HepG2 (cell line): ENCODE data around the gene CAMTA2. TPM values are rescaled to one million over a fixed set of nuclear protein-coding genes. Genes with fewer than 3 reads are reported as not detected.

Experiments used
- AFF4 ChIP-seq: sonication (generic); formaldehyde crosslinking; IDR thresholded peaks from 2 replicates; pipeline ENCODE4 v1.4.0; 2020; ENCODE audit warnings: missing genetic modification reagents
- BHLHE40 ChIP-seq: IDR thresholded peaks from 2 replicates; pipeline ENCODE4 v1.6.1; 2011; ENCODE audit warnings: low read length, improper control_type of control experiment
- FOXO1 ChIP-seq: sonication (generic); formaldehyde crosslinking; IDR thresholded peaks from 2 replicates; pipeline ENCODE4 v1.4.0; 2020; ENCODE audit warnings: missing genetic modification reagents
- GTF2F1 ChIP-seq: fragments of 150-350 bp; IDR thresholded peaks from 2 replicates; pipeline ENCODE4 v1.6.1; 2014; ENCODE audit warnings: low read length
- HOXA7 ChIP-seq: sonication (generic); formaldehyde crosslinking; IDR thresholded peaks from 2 replicates; pipeline ENCODE4 v1.8.1; 2022; ENCODE audit warnings: mild to moderate bottlenecking, missing genetic modification reagents, moderate library complexity
- KAT2B ChIP-seq: fragments of 150-350 bp; IDR thresholded peaks from 2 replicates; pipeline ENCODE4 v1.6.1; 2014; ENCODE audit warnings: low read depth, low read length, borderline replicate concordance
- NR2F2 ChIP-seq: IDR thresholded peaks from 2 replicates; pipeline ENCODE4 v1.6.1; 2012; ENCODE audit warnings: low read depth, inconsistent platforms, borderline replicate concordance
- RBAK ChIP-seq: sonication (generic); formaldehyde crosslinking; IDR thresholded peaks from 2 replicates; pipeline ENCODE4 v1.5.1; 2020; ENCODE audit warnings: mild to moderate bottlenecking, missing genetic modification reagents
- RNF2 ChIP-seq: fragments of 450-650 bp; conservative IDR thresholded peaks from 2 replicates; pipeline ENCODE4 v1.6.1; 2016; ENCODE audit warnings: low read depth
- SAP130 ChIP-seq: IDR thresholded peaks from 2 replicates; pipeline ENCODE4 v1.6.1; 2016; ENCODE audit warnings: low read depth
- SMC3 ChIP-seq: IDR thresholded peaks from 2 replicates; pipeline ENCODE4 v1.6.1; 2011; ENCODE audit warnings: low read length, improper control_type of control experiment
- SRSF9 ChIP-seq: fragments of 200-400 bp; formaldehyde crosslinking; IDR thresholded peaks from 2 replicates; pipeline ENCODE4 v1.6.1; 2018; ENCODE audit warnings: borderline replicate concordance, mild to moderate bottlenecking, low read depth, low read length; ENCODE audit not compliant: insufficient read depth, poor library complexity, severe bottlenecking
- TFAP4 ChIP-seq: sonication (generic); IDR thresholded peaks from 2 replicates; pipeline ENCODE4 v1.6.1; 2016; ENCODE audit warnings: low read depth, borderline replicate concordance
- THAP9 ChIP-seq: sonication (generic); formaldehyde crosslinking; IDR thresholded peaks from 2 replicates; pipeline ENCODE4; 2020; ENCODE audit warnings: missing genetic modification reagents, mild to moderate bottlenecking, borderline replicate concordance
- ZFYVE20 ChIP-seq: sonication (generic); formaldehyde crosslinking; IDR thresholded peaks from 2 replicates; pipeline ENCODE4 v1.8.0; 2023; ENCODE audit warnings: low read depth, mild to moderate bottlenecking, moderate library complexity, missing genetic modification reagents, borderline replicate concordance
- ZNF256 ChIP-seq: sonication (generic); formaldehyde crosslinking; conservative IDR thresholded peaks from 2 replicates; pipeline ENCODE4 v1.4.0; 2020; ENCODE audit warnings: missing genetic modification reagents
- ZNF263 ChIP-seq: sonication (generic); formaldehyde crosslinking; IDR thresholded peaks from 2 replicates; pipeline ENCODE4 v1.4.0; 2020; ENCODE audit warnings: missing genetic modification reagents
- ZNF773 ChIP-seq: sonication (generic); formaldehyde crosslinking; IDR thresholded peaks from 2 replicates; pipeline ENCODE4 v1.4.0; 2020; ENCODE audit warnings: missing genetic modification reagents, borderline replicate concordance
- ZNF850 ChIP-seq: sonication (generic); formaldehyde crosslinking; conservative IDR thresholded peaks from 2 replicates; pipeline ENCODE4 v1.9.0; 2021; ENCODE audit warnings: mild to moderate bottlenecking, missing genetic modification reagents
- ZSCAN12 ChIP-seq: sonication (generic); formaldehyde crosslinking; IDR thresholded peaks from 2 replicates; pipeline ENCODE4 v1.9.0; 2021; ENCODE audit warnings: mild to moderate bottlenecking, missing genetic modification reagents
- polyA plus RNA-seq, 8 experiments: library from polyadenylated mRNA; depleted of rRNA in 3 of 8; stranded (reverse) in 7 of 8; unstranded in 1 of 8; fragments of >200 nt; fragmentation: Illumina TruSeq in 4 of 8; extraction: Trizol in 4 of 8; gene quantifications; 2 replicates each; pipeline versions ENCODE4 v1.2.1 to v1.2.3, GENCODE V29; 2011 to 2016; ENCODE audit warnings: low read depth in 4 of 8, missing spikeins in 1 of 8, mixed read lengths in 1 of 8; ENCODE audit not compliant: insufficient read depth in 1 of 8
- total RNA-seq, 5 experiments: library from RNA; depleted of rRNA; stranded (reverse); fragments of >200 nt; fragmentation: Illumina TruSeq; extraction: Trizol; gene quantifications; 2 replicates each; pipeline ENCODE4 v1.2.3, GENCODE V29; 2016; ENCODE audit warnings: low read depth in 1 of 5

The CAMTA2 gene
- total and polyA plus RNA-seq, 2 of the 13 experiments (the other 11 are each of a cell fraction or from before 2014, with no cell fraction given): 4.1 to 7.1 TPM

GRCh38 chr17:4948166-4948930 lies 39.1 kb downstream of the CAMTA2 start, which contains the start of gene PFN1 (continued):
- TF ChIP-seq THAP9 (no peak), TFAP4 (no peak), RNF2 (no peak), NR2F2 (no peak; the same call in 1 of the 2 replicates), RBAK (no peak), FOXO1 (CRISPR knock-in tag) (peak; percentile 43; the same call in 1 of the 2 replicates), ZNF773 (CRISPR knock-in tag) (peak; percentile 71; the same call in 1 of the 2 replicates), SRSF9 (no peak), ZFYVE20 (CRISPR knock-in tag) (no peak), KAT2B (no peak), ZNF263 (CRISPR knock-in tag) (no peak; the same call in 1 of the 2 replicates), ZNF850 (CRISPR knock-in tag) (0 out of 2 replicates have a peak, but pooled peaks have one; percentile 45), BHLHE40 (no peak), ZSCAN12 (CRISPR knock-in tag) (no peak), AFF4 (CRISPR knock-in tag) (peak; percentile 88), HOXA7 (CRISPR knock-in tag) (no peak), SAP130 (peak; percentile 81), ZNF256 (CRISPR knock-in tag) (0 out of 2 replicates have a peak, but pooled peaks have one; percentile 12), SMC3 (no peak), GTF2F1 (no peak)
